Measurements from ENCODE around the gene OR5A1.

The OR5A1 gene

GRCh38 chr11:59480359-59480758, 44.1 kb downstream of the OR5A1 start:
- DNase-seq: no peak
